HG03520 (cell line): ENCODE results near the gene ANKDD1A.

Experiments used
- ATAC-seq: cut with Tn5 transposase; IDR thresholded peaks from one replicate; pipeline ENCODE4 v1.9.1; 2021; ENCODE audit warnings: mild to moderate bottlenecking, moderate library complexity; ENCODE audit not compliant: unreplicated experiment

The ANKDD1A gene

GRCh38 chr15:64895285-64896065 is 16.2 kb upstream of the ANKDD1A start:
- ATAC-seq: no peak

- ATAC-seq: no peak
Observed at GRCh38 chr15:64896371-64897069, 15.2 kb upstream of the ANKDD1A start.

- ATAC-seq: no peak
Observed at GRCh38 chr15:64897345-64897985, 14.2 kb upstream of the ANKDD1A start.

- no peak for ATAC-seq
Observed at GRCh38 chr15:64898406-64898805, 13.3 kb upstream of the ANKDD1A start.

GRCh38 chr15:64901141-64901540 is 10.6 kb upstream of the ANKDD1A start:
- ATAC-seq: no peak

GRCh38 chr15:64901914-64902313 is 9.8 kb upstream of the ANKDD1A start:
- no peak for ATAC-seq

- ATAC-seq: no peak
Observed at GRCh38 chr15:64902863-64903262, 8.8 kb upstream of the ANKDD1A start.

- no peak for ATAC-seq
Observed at GRCh38 chr15:64903326-64903950, 8.3 kb upstream of the ANKDD1A start.

- no peak for ATAC-seq
Observed at GRCh38 chr15:64904189-64904588, 7.5 kb upstream of the ANKDD1A start.

GRCh38 chr15:64905119-64905831 is 6.4 kb upstream of the ANKDD1A start:
- no peak for ATAC-seq

GRCh38 chr15:64905941-64906340 is 5.8 kb upstream of the ANKDD1A start:
- no peak for ATAC-seq

GRCh38 chr15:64906402-64906801 is 5.3 kb upstream of the ANKDD1A start:
- no peak for ATAC-seq

- ATAC-seq: no peak
Observed at GRCh38 chr15:64907991-64908390, 3.7 kb upstream of the ANKDD1A start.

GRCh38 chr15:64909546-64909945 is 2.2 kb upstream of the ANKDD1A start:
- ATAC-seq: no peak

GRCh38 chr15:64912379-64913325 is 950 bp downstream of the ANKDD1A start:
- ATAC-seq: no peak

GRCh38 chr15:64915518-64916227 is 4.0 kb downstream of the ANKDD1A start:
- no peak for ATAC-seq

- ATAC-seq: no peak
Observed at GRCh38 chr15:64916365-64916764, 4.7 kb downstream of the ANKDD1A start.

- ATAC-seq: no peak
Observed at GRCh38 chr15:64917211-64917610, 5.5 kb downstream of the ANKDD1A start.

- no peak for ATAC-seq
Observed at GRCh38 chr15:64919721-64920120, 8.0 kb downstream of the ANKDD1A start.
